CD14-positive monocyte (primary cell): Measurements from ENCODE around the gene KLRD1. TPM values are rescaled to one million over a fixed set of nuclear protein-coding genes. Genes with fewer than 3 reads are reported as not detected.

Experiments
- DNase-seq, 3 donors: peaks; one replicate each; pipeline ENCODE4 v3.0.0-alpha.2; 2011 to 2022
- H2AFZ ChIP-seq: 2 replicates; pipeline ENCODE4 v1.6.0; 2012; ENCODE audit warnings: mild to moderate bottlenecking, low read depth, low read length, inconsistent platforms; ENCODE audit not compliant: insufficient read depth, poor library complexity, severe bottlenecking
- H3K27ac ChIP-seq, 2 donors: 1 replicate in 1 of 2; 2 replicates in 1 of 2; pipeline ENCODE4 v1.5.1; 2012 to 2013; ENCODE audit warnings: low read length in 2 of 2, control low read depth in 1 of 2, inconsistent platforms in 1 of 2, low read depth in 1 of 2, mild to moderate bottlenecking in 1 of 2
- H3K27me3 ChIP-seq, 2 donors: one replicate each; pipeline versions ENCODE4 v1.6.0 to v1.6.1; 2011 to 2013; ENCODE audit warnings: low read length in 2 of 2; ENCODE audit not compliant: control insufficient read depth in 2 of 2, insufficient read depth in 2 of 2
- H3K36me3 ChIP-seq, 2 donors: replicated peaks in 1 of 2; 1 replicate in 1 of 2; 2 replicates in 1 of 2; pipeline versions ENCODE4 v1.5.1 to v1.6.1; 2012 to 2013; ENCODE audit warnings: low read length in 2 of 2, control low read depth in 1 of 2, inconsistent platforms in 1 of 2, mild to moderate bottlenecking in 1 of 2; ENCODE audit not compliant: insufficient read depth in 2 of 2, control insufficient read depth in 1 of 2
- H3K4me1 ChIP-seq, 2 donors: 1 replicate in 1 of 2; 2 replicates in 1 of 2; pipeline versions ENCODE4 v1.5.1 to v1.6.1; 2012 to 2013; ENCODE audit warnings: low read length in 2 of 2, control low read depth in 1 of 2, inconsistent platforms in 1 of 2, mild to moderate bottlenecking in 1 of 2, moderate library complexity in 1 of 2; ENCODE audit not compliant: insufficient read depth in 2 of 2, control insufficient read depth in 1 of 2
- H3K4me2 ChIP-seq: replicated peaks from 2 replicates; pipeline ENCODE3; 2012; ENCODE audit warnings: low read length, moderate library complexity, mild to moderate bottlenecking; ENCODE audit not compliant: poor library complexity, severe bottlenecking; ENCODE audit errors: extremely low read depth
- H3K4me3 ChIP-seq, 3 experiments: fragments of 200-600 bp in 1 of 3; sonication (generic) in 1 of 3; replicated peaks in 1 of 3; 1 replicate in 2 of 3; 2 replicates in 1 of 3; pipeline ENCODE4 v1.5.1; 2011 to 2013; ENCODE audit warnings: low read length in 3 of 3, mild to moderate bottlenecking in 3 of 3, control low read depth in 2 of 3, low read depth in 2 of 3, inconsistent platforms in 1 of 3, moderate library complexity in 1 of 3
- H3K79me2 ChIP-seq: 2 replicates; pipeline ENCODE4 v1.6.0; 2012; ENCODE audit warnings: mild to moderate bottlenecking, control low read depth, inconsistent platforms, low read length, moderate library complexity; ENCODE audit not compliant: insufficient read depth
- H3K9ac ChIP-seq: 2 replicates; pipeline ENCODE4 v1.6.0; 2017; ENCODE audit warnings: low read length, mild to moderate bottlenecking; ENCODE audit not compliant: insufficient read depth, poor library complexity, severe bottlenecking
- H3K9me3 ChIP-seq, 2 donors: replicated peaks in 1 of 2; 1 replicate in 1 of 2; 2 replicates in 1 of 2; pipeline versions ENCODE4 v1.5.1 to v1.6.1; 2012 to 2013; ENCODE audit warnings: low read length in 2 of 2, control low read depth in 1 of 2; ENCODE audit not compliant: control insufficient read depth in 1 of 2, insufficient read depth in 1 of 2
- H4K20me1 ChIP-seq: 2 replicates; pipeline ENCODE4 v1.6.0; 2012; ENCODE audit warnings: mild to moderate bottlenecking, low read length, control low read depth, moderate library complexity; ENCODE audit not compliant: insufficient read depth
- H3K27ac Mint-ChIP-seq, 7 donors: one replicate each; pipeline ENCODE4 v1.8.0; 2020; ENCODE audit warnings: mild to moderate bottlenecking in 7 of 7, mixed read lengths in 7 of 7, moderate library complexity in 6 of 7, inconsistent platforms in 2 of 7
- H3K27me3 Mint-ChIP-seq, 3 donors: one replicate each; pipeline ENCODE4 v1.8.0; 2021 to 2022; ENCODE audit warnings: low read depth in 3 of 3, mild to moderate bottlenecking in 3 of 3, mixed read lengths in 3 of 3, moderate library complexity in 3 of 3, inconsistent platforms in 1 of 3
- H3K36me3 Mint-ChIP-seq, 2 donors: one replicate each; pipeline ENCODE4 v1.8.0; 2020; ENCODE audit warnings: mixed read lengths in 2 of 2, inconsistent platforms in 1 of 2, mild to moderate bottlenecking in 1 of 2
- H3K4me1 Mint-ChIP-seq: one replicate; pipeline ENCODE4 v1.8.0; 2020; ENCODE audit warnings: mild to moderate bottlenecking, mixed read lengths
- H3K4me3 Mint-ChIP-seq, 2 donors: one replicate each; pipeline ENCODE4 v1.8.0; 2020; ENCODE audit warnings: mild to moderate bottlenecking in 2 of 2, mixed read lengths in 2 of 2, moderate library complexity in 1 of 2
- H3K9me3 Mint-ChIP-seq, 7 donors: one replicate each; pipeline ENCODE4 v1.8.0; 2020 to 2022; ENCODE audit warnings: mixed read lengths in 7 of 7, mild to moderate bottlenecking in 6 of 7, moderate library complexity in 6 of 7, inconsistent platforms in 2 of 7
- CTCF ChIP-seq: fragments of 200-600 bp; IDR thresholded peaks from one replicate; pipeline ENCODE4 v1.8.0; 2022; ENCODE audit warnings: antibody characterized with exemption, mild to moderate bottlenecking
- WGBS: methylation state at CpG from one replicate; pipeline ENCODE4 v1.1.5; 2013; ENCODE audit warnings: missing lambda C conversion rate; ENCODE audit not compliant: insufficient coverage; 5-methylcytosine and 5-hydroxymethylcytosine counted together
- intact Hi-C, 2 donors: fragments of 100-400 bp; cut with micrococcal nuclease; formaldehyde crosslinking; loops; one replicate each; pipeline versions ENCODE4 v1.15.0 to v1.15.1; 2023
- polyA minus RNA-seq: library from RNA; depleted of rRNA, polyadenylated mRNA; stranded (reverse); fragments of >200 nt; gene quantifications from 2 replicates; pipeline ENCODE4 v1.2.3, GENCODE V29; 2012
- polyA plus RNA-seq, 3 donors: library from polyadenylated mRNA; depleted of rRNA in 1 of 3; unstranded in 2 of 3; stranded (reverse) in 1 of 3; fragments of 300-500 nt in 2 of 3; fragments of >200 nt in 1 of 3; fragmentation: Illumina TruSeq in 2 of 3; gene quantifications; 1 replicate in 2 of 3; 2 replicates in 1 of 3; pipeline ENCODE4 v1.2.3, GENCODE V29; 2012 to 2021
- total RNA-seq, 12 experiments: library from RNA in 1 of 12; stranded (reverse) in 1 of 12; fragments of 120-200 nt in 1 of 12; gene quantifications; one replicate each; pipeline ENCODE4 v1.2.4 and lab custom pipeline; 2013 to 2026; ENCODE audit warnings: mixed read lengths in 6 of 12, inconsistent platforms in 1 of 12

KLRD1 gene
- 0.21 TPM for total RNA-seq (2013)
- polyA plus RNA-seq (under 1 TPM; 0.08 to 0.79 (median 0.51) TPM), polyA minus RNA-seq (under 0.01 and 0.24 TPM in 2 replicates), total RNA-seq (lab: John Stamatoyannopoulos, UW) (0.29 to 6.6 (median 0.51) reads per million in 11 experiments)

- no peak within 1 kb of the TSS for H3K27ac Mint-ChIP-seq
- no CpG with 5 or more reads among the region's 1 CpG for WGBS
- Histone ChIP-seq H3K4me1 (no peaks in the 10 kb centered on the region), H3K27me3 (no peaks in the 10 kb centered on the region), H3K4me2 (no peak within 1 kb of the TSS), H2AFZ (no peak within 1 kb of the TSS), H4K20me1 (no peaks in the 10 kb centered on the region), H3K27ac (no peak within 1 kb of the TSS), H3K36me3 (no peaks in the 10 kb centered on the region), H3K9me3 (no peaks in the 10 kb centered on the region), H3K79me2 (no peaks in the 10 kb centered on the region), H3K9ac (no peak within 1 kb of the TSS), H3K4me3 (no peak within 1 kb of the TSS)
- intact Hi-C loops, result no loop called here
- H3K36me3 Mint-ChIP-seq, result no peaks in the 10 kb centered on the region
- TF ChIP-seq CTCF, result no peak
- H3K4me3 Mint-ChIP-seq, result no peak within 1 kb of the TSS
- no peaks in the 10 kb centered on the region for H3K27me3 Mint-ChIP-seq
- H3K4me1 Mint-ChIP-seq, result no peaks in the 10 kb centered on the region
- H3K9me3 Mint-ChIP-seq, result peaks cover 0 to 5% (median 2%) of the 10 kb centered on the region in 7 donors
- DNase-seq, result no peak
These were observed at the start of gene KLRD1 for GRCh38 chr12:10307630-10308029. TSS of gene KLRD1 (plus strand) at chr12:10307870. CDS start at chr12:10308078, 208 bp downstream.

GRCh38 chr12:10260927-10261326 is 46.7 kb upstream of the KLRD1 start:
- no peak for DNase-seq
- no peaks in the 10 kb centered on the region for H3K4me1 ChIP-seq
- H3K9me3 ChIP-seq, result no peaks in the 10 kb centered on the region
- H4K20me1 ChIP-seq, result no peaks in the 10 kb centered on the region
- H3K36me3 ChIP-seq, result no peaks in the 10 kb centered on the region
- no peaks in the 10 kb centered on the region for H3K79me2 ChIP-seq
- Mint-ChIP-seq H3K36me3 (no peaks in the 10 kb centered on the region), H3K27ac (no peak overlapping the region), H3K9me3 (peaks cover 0 to 6% (median 4%) of the 10 kb centered on the region in 7 donors), H3K4me1 (no peaks in the 10 kb centered on the region), H3K27me3 (peaks cover 0 to 1% (median 0%) of the 10 kb centered on the region in 3 donors), H3K4me3 (no peak overlapping the region)
- no peak for TF ChIP-seq CTCF
- H3K27ac ChIP-seq, result no peak overlapping the region
- H3K9ac ChIP-seq, result no peak overlapping the region
- H3K4me3 ChIP-seq, result no peak overlapping the region
- H3K4me2 ChIP-seq, result no peak overlapping the region
- no peak overlapping the region for H2AFZ ChIP-seq
- no peaks in the 10 kb centered on the region for H3K27me3 ChIP-seq
- 0% methylated on average over 1 of the region's 1 CpG for WGBS
- intact Hi-C loops, result no loop called here
